Activated naive CD4-positive, alpha-beta T cell treated with anti-CD3 and anti-CD28 coated beads for 36 hours (primary cell): ENCODE measurements around the gene CDK14. TPM values are rescaled to one million over a fixed set of nuclear protein-coding genes. Genes with fewer than 3 reads are reported as not detected.
"Not testable (repeated sequence)": the region's sequence is repeated elsewhere in the genome, so short reads cannot be mapped to it uniquely, and the experiment has no call there.

Experiments used
- CTCF ChIA-PET: fragments of 350-600 bp; sonication (Branson Sonifier 250); formaldehyde crosslinking; loops from one replicate; lab custom pipeline; 2021; ENCODE audit warnings: antibody characterized with exemption; lab: Charles Lee
- DNase-seq: peaks from one replicate; pipeline ENCODE4 v3.0.0-alpha.2; 2020
- H3K27ac Mint-ChIP-seq: one replicate; pipeline ENCODE4 v1.8.0; 2021; ENCODE audit warnings: mild to moderate bottlenecking, mixed read lengths
- H3K27me3 Mint-ChIP-seq: one replicate; pipeline ENCODE4 v1.8.0; 2021; ENCODE audit warnings: low read depth, mixed read lengths
- H3K36me3 Mint-ChIP-seq: one replicate; pipeline ENCODE4 v1.8.0; 2021; ENCODE audit warnings: low read depth, mixed read lengths
- H3K4me1 Mint-ChIP-seq: one replicate; pipeline ENCODE4 v1.8.0; 2021; ENCODE audit warnings: low read depth, mixed read lengths
- H3K4me3 Mint-ChIP-seq: one replicate; pipeline ENCODE4 v1.8.0; 2021; ENCODE audit warnings: mild to moderate bottlenecking, moderate library complexity, mixed read lengths
- H3K9me3 Mint-ChIP-seq: one replicate; pipeline ENCODE4 v1.8.0; 2021; ENCODE audit warnings: mixed read lengths
- intact Hi-C: fragments of 100-400 bp; cut with micrococcal nuclease; formaldehyde crosslinking; loops from one replicate; pipeline ENCODE4 v1.15.1; 2023
- total RNA-seq, 2 experiments: library from RNA; stranded (reverse); gene quantifications; one replicate each; pipeline ENCODE4 v1.2.3, GENCODE V29; 2021

The CDK14 gene
- total RNA-seq, 2 experiments from 2014 or later, result 0.42 to 0.81 TPM

GRCh38 chr7:90774706-90775105, 178.6 kb downstream of the CDK14 start:
- intact Hi-C loops, result no loop called here
- no peak for DNase-seq
- H3K36me3 Mint-ChIP-seq, result no peaks in the 10 kb centered on the region
- H3K27me3 Mint-ChIP-seq, result no peaks in the 10 kb centered on the region
- peaks cover 6% of the 10 kb centered on the region for H3K9me3 Mint-ChIP-seq
- no peak overlapping the region for H3K4me3 Mint-ChIP-seq
- H3K4me1 Mint-ChIP-seq, result no peaks in the 10 kb centered on the region
- CTCF ChIA-PET, result no interaction called here
- no peak overlapping the region for H3K27ac Mint-ChIP-seq

DNA sequence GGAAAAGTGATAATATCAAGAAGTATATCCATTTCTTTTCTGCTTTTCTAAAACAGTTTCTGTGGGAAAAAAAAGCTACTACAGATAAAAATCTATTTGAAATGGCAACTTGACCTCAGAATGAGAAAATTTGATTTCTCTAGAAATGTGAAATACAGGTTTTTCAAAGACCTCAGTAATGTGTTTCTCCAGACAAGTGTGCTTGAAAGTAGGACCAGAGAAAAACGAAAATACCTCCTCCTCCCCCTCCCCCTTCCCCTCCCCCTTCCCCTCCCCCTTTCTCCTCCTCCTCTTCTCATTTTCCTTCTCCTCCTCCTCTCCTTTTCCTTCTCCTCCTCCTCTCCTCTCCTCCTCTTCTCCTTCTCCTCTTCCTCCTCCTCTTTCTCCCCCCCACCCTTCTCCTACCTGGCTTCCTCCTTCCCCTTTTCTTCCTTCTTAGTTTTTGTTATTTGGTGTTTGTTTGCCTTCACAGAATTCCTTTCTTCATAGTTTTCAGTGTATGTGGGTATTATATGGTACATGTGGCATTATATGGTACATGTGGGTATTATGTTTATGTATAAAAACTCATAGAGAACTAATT, 179.4 kb downstream of the CDK14 start:
- Mint-ChIP-seq H3K4me1 (no peaks in the 10 kb centered on the region), H3K9me3 (peaks cover 6% of the 10 kb centered on the region), H3K27ac (no peak overlapping the region), H3K36me3 (no peaks in the 10 kb centered on the region), H3K27me3 (no peaks in the 10 kb centered on the region), H3K4me3 (no peak overlapping the region)
- intact Hi-C loops, result no loop called here
- no peak for DNase-seq
- CTCF ChIA-PET, result no interaction called here

GRCh38 chr7:90777041-90777440, 180.9 kb downstream of the CDK14 start:
- CTCF ChIA-PET, result no interaction called here
- H3K4me1 Mint-ChIP-seq, result no peaks in the 10 kb centered on the region
- intact Hi-C loops, result no loop called here

DNA sequence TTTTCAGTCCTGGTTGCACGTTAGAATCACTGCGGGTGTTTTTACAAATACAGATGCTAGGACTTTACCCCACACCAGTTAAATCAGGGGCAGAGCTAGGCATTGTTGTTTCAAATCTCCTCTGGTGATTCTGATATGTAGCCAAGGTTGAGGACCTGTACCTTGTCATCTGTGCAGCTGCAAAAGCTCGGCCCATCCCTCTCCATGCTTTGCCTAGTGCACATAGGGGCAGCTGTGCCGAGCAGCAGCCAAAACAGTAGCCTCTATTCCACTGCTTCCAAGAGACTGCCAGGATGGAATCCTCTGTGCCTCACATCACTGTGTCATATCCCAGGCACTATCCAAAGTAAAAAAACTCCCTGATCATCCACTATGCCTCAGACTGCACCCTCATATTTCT, 181.3 kb downstream of the CDK14 start:
- no peaks in the 10 kb centered on the region for H3K4me1 Mint-ChIP-seq
- CTCF ChIA-PET, result no interaction called here

More at GRCh38 chr7:90777041-90777440, 180.9 kb downstream of the CDK14 start:
- H3K27ac Mint-ChIP-seq, result no peak overlapping the region
- no peaks in the 10 kb centered on the region for H3K36me3 Mint-ChIP-seq
- no peak for DNase-seq
- peaks cover 1% of the 10 kb centered on the region for H3K9me3 Mint-ChIP-seq
- H3K27me3 Mint-ChIP-seq, result no peaks in the 10 kb centered on the region
- H3K4me3 Mint-ChIP-seq, result no peak overlapping the region

DNA sequence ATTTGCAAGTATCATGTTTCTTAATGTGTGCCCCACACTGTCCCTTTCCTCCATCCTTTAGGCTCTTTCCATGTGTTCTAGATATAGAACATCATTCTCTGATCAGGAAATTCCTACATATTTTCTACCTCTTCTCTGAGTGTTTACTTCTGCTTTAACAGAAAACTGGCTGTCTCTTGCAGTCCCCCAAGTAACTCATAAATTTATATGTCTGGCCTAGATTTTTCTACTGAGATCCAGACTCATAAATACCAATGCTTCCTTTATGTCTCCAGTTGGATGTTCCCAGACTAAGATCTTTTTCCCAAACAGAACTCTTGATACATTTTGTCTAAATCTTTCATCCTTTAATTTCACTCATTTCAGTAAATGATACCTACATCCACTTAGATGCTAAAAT, 181.8 kb downstream of the CDK14 start:
- H3K27me3 Mint-ChIP-seq, result no peaks in the 10 kb centered on the region
- no peaks in the 10 kb centered on the region for H3K4me1 Mint-ChIP-seq
- H3K36me3 Mint-ChIP-seq, result no peaks in the 10 kb centered on the region
- H3K4me3 Mint-ChIP-seq, result no peak overlapping the region
- H3K27ac Mint-ChIP-seq, result no peak overlapping the region
- CTCF ChIA-PET, result no interaction called here
- peaks cover 1% of the 10 kb centered on the region for H3K9me3 Mint-ChIP-seq
- DNase-seq, result no peak
- intact Hi-C loops, result no loop called here

More for the DNA sequence above, 181.3 kb downstream of the CDK14 start:
- Mint-ChIP-seq H3K9me3 (peaks cover 1% of the 10 kb centered on the region), H3K27me3 (no peaks in the 10 kb centered on the region), H3K4me3 (no peak overlapping the region), H3K36me3 (no peaks in the 10 kb centered on the region), H3K27ac (no peak overlapping the region)
- DNase-seq, result no peak
- intact Hi-C loops, result no loop called here

DNA sequence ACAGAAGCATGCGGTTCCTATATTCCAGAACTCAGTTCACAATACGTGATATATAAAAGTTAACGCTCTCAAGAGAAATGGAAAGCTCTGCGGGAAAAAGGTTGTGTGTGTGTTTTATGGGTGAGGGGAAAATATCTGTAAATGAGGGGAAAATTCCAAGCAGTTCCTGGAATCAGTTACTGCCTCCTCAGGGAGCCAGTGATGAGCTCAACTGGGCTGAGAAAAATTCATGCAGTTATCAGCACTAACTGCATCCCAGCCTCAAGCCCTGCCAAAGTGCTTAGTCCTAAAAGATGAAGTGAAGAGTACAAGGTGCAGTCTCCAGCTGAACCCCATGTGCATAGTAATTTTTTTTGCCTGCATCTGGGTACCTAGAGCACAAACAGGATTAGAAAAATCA, 191.9 kb downstream of the CDK14 start:
- H3K27me3 Mint-ChIP-seq, result peaks cover 2% of the 10 kb centered on the region

GRCh38 chr7:90789736-90790306, 193.7 kb downstream of the CDK14 start:
- Mint-ChIP-seq H3K4me3 (no peak overlapping the region), H3K27me3 (no peaks in the 10 kb centered on the region), H3K27ac (no peak overlapping the region), H3K4me1 (no peaks in the 10 kb centered on the region), H3K36me3 (no peaks in the 10 kb centered on the region), H3K9me3 (peaks cover 15% of the 10 kb centered on the region)
- intact Hi-C loops, result no loop called here
- no peak for DNase-seq
- CTCF ChIA-PET, result no interaction called here

More for the DNA sequence above, 191.9 kb downstream of the CDK14 start:
- Mint-ChIP-seq H3K36me3 (no peaks in the 10 kb centered on the region), H3K9me3 (no peaks in the 10 kb centered on the region), H3K4me1 (no peaks in the 10 kb centered on the region), H3K27ac (no peak overlapping the region), H3K4me3 (no peak overlapping the region)
- CTCF ChIA-PET, result no interaction called here
- intact Hi-C loops, result no loop called here
- DNase-seq, result no peak

- DNase-seq, result no peak
- Mint-ChIP-seq H3K9me3 (peaks cover 20% of the 10 kb centered on the region), H3K4me3 (no peak overlapping the region), H3K27ac (peak overlapping the region; percentile 36), H3K4me1 (no peaks in the 10 kb centered on the region), H3K27me3 (no peaks in the 10 kb centered on the region), H3K36me3 (no peaks in the 10 kb centered on the region)
- intact Hi-C loops, result no loop called here
- CTCF ChIA-PET, result interaction anchor here (0.6 kb wide), 1 partner anchor 180 kb away, joined by 3 read pairs; no protein-coding TSS in a partner anchor
These were observed 195.5 kb downstream of the CDK14 start for GRCh38 chr7:90791596-90791995.

- CTCF ChIA-PET, result interaction anchor here (0.6 kb wide), 1 partner anchor 181 kb away, joined by 3 read pairs; no protein-coding TSS in a partner anchor
These were observed 196.2 kb downstream of the CDK14 start for GRCh38 chr7:90792301-90792700.

GRCh38 chr7:90794234-90794633, 198.1 kb downstream of the CDK14 start:
- H3K36me3 Mint-ChIP-seq, H3K4me3 Mint-ChIP-seq, DNase-seq, H3K27me3 Mint-ChIP-seq, intact Hi-C loops, H3K27ac Mint-ChIP-seq, H3K4me1 Mint-ChIP-seq, CTCF ChIA-PET: not testable (repeated sequence)
- peaks cover 21% of the 10 kb centered on the region for H3K9me3 Mint-ChIP-seq

More at GRCh38 chr7:90792301-90792700, 196.2 kb downstream of the CDK14 start:
- Mint-ChIP-seq H3K36me3 (no peaks in the 10 kb centered on the region), H3K4me3 (no peak overlapping the region), H3K9me3 (peaks cover 21% of the 10 kb centered on the region), H3K27ac (no peak overlapping the region), H3K27me3 (no peaks in the 10 kb centered on the region), H3K4me1 (no peaks in the 10 kb centered on the region)
- intact Hi-C loops, result no loop called here
- no peak for DNase-seq

- DNase-seq, result no peak
- Mint-ChIP-seq H3K36me3 (no peaks in the 10 kb centered on the region), H3K4me3 (no peak overlapping the region), H3K27ac (no peak overlapping the region), H3K27me3 (no peaks in the 10 kb centered on the region), H3K9me3 (peaks cover 21% of the 10 kb centered on the region), H3K4me1 (no peaks in the 10 kb centered on the region)
- CTCF ChIA-PET, result no interaction called here
- intact Hi-C loops, result no loop called here
These were observed 201.5 kb downstream of the CDK14 start for GRCh38 chr7:90797596-90797995.

GRCh38 chr7:90804370-90804769, 208.2 kb downstream of the CDK14 start:
- no peak overlapping the region for H3K4me3 Mint-ChIP-seq
- no peaks in the 10 kb centered on the region for H3K36me3 Mint-ChIP-seq
- H3K27ac Mint-ChIP-seq, result no peak overlapping the region
- H3K27me3 Mint-ChIP-seq, result no peaks in the 10 kb centered on the region
- no peaks in the 10 kb centered on the region for H3K4me1 Mint-ChIP-seq
- CTCF ChIA-PET, result no interaction called here
- DNase-seq, result no peak
- H3K9me3 Mint-ChIP-seq, result peaks cover 12% of the 10 kb centered on the region
- intact Hi-C loops, result no loop called here

DNA sequence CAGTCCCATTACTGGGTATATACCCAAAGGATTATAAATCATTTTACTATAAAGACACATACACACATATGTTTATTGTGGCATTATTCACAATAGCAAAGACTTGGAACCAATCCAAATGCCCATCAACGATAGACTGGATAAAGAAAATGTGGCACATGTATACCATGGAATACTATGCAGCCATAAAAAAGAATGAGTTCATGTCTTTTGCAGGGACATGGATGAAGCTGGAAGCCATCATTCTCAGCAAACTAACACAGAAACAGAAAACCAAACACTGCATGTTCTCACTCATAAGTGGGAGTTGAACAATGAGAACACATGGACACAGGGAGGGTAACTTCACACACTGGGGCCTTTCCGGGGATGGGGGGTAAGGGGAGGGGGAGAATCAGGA, 219.4 kb downstream of the CDK14 start:
- H3K9me3 Mint-ChIP-seq, result peaks cover 13% of the 10 kb centered on the region
- H3K36me3 Mint-ChIP-seq, DNase-seq, intact Hi-C loops, H3K4me1 Mint-ChIP-seq, H3K27ac Mint-ChIP-seq, H3K27me3 Mint-ChIP-seq, H3K4me3 Mint-ChIP-seq, CTCF ChIA-PET: not testable (repeated sequence)
